Measurements from ENCODE around the gene BNC1.

Gene BNC1

GRCh38 chr15:83207660-83208366 lies 76.7 kb downstream of the BNC1 start, which contains the start of gene HDGFL3:
TSS of gene HDGFL3 (minus strand) at chr15:83207823. CDS start at chr15:83207414, 409 bp downstream.
- Mint-ChIP-seq H3K4me1 (ENCODE audit: low read depth in 2 of 2) (peaks cover 0 to 3% of the 10 kb centered on the region in 2 donors), H3K36me3 (ENCODE audit: insufficient read depth) (no peaks in the 10 kb centered on the region), H3K9me3 (no peaks in the 10 kb centered on the region), H3K4me3 (peak within 1 kb of the TSS; percentile 78 to 80), H3K27ac (peak within 1 kb of the TSS in 1 of 2 donors; percentile 21), H3K27me3 (peaks cover 10 to 20% of the 10 kb centered on the region in 2 donors)
- no peak for DNase-seq
- peak; percentile 55 for ATAC-seq (replicated peaks)

GRCh38 chr15:83207009-83207659 lies 77.3 kb downstream of the BNC1 start:
- Mint-ChIP-seq H3K4me1 (ENCODE audit: low read depth in 2 of 2) (peaks cover 0 to 3% of the 10 kb centered on the region in 2 donors), H3K9me3 (no peaks in the 10 kb centered on the region), H3K36me3 (ENCODE audit: insufficient read depth) (no peaks in the 10 kb centered on the region), H3K27ac (no peak overlapping the region), H3K4me3 (peak overlapping the region in 1 of 2 donors; percentile 80), H3K27me3 (peaks cover 10 to 27% of the 10 kb centered on the region in 2 donors)
- peak; percentile 49 for ATAC-seq (replicated peaks)
- no peak for DNase-seq

DNA sequence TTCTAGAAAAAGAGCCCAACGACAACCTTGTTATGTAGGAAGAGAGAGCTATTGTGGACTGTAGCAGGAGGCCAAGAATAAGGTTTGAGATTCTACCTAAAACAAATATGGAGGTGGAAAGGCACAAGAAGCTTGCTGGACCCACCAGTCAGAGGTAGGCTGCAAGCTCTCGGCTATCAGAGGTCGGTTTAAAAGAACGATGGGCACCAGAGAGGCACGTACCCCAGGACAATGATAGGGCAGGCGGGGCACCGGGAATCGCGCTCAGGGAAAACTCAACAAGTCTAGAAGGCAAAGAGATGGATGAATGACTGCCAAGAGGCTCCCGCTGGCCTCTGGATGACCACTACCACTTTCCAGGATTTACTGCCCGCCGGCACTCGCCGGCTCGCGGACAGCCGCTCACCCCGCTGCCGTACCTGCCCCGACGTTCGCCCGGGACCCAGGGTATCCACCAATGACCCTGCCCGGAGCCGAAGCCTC lies 77.9 kb downstream of the BNC1 start:
- Mint-ChIP-seq H3K27ac (peak overlapping the region in 1 of 2 donors; percentile 21), H3K9me3 (no peaks in the 10 kb centered on the region), H3K36me3 (ENCODE audit: insufficient read depth) (no peaks in the 10 kb centered on the region), H3K4me3 (peak overlapping the region; percentile 78 to 80), H3K27me3 (peaks cover 10 to 31% of the 10 kb centered on the region in 2 donors), H3K4me1 (ENCODE audit: low read depth in 2 of 2) (peaks cover 0 to 3% of the 10 kb centered on the region in 2 donors)
- DNase-seq: no peak
- ATAC-seq (replicated peaks): no peak
